OCI-LY7 (cell line): ENCODE data around the gene GALK1. TPM values are rescaled to one million over a fixed set of nuclear protein-coding genes. Genes with fewer than 3 reads are reported as not detected.
A peak's percentile ranks its signal among the peaks of the same experiment; 100 is the strongest.

ENCODE experiments used
- BruUV-seq: library from RNA; stranded (reverse); fragments of 400-500 nt; replicated peaks from 2 replicates; lab custom pipeline; 2021; lab: Mats Ljungman, UMichigan
- CTCF ChIA-PET: fragments of 300-600 bp; sonication (Branson Sonifier 250); formaldehyde crosslinking; loops from one replicate; lab custom pipeline; 2022; ENCODE audit warnings: antibody characterized with exemption; ENCODE audit not compliant: unreplicated experiment; lab: Charles Lee
- POLR2A ChIA-PET: fragments of 300-600 bp; sonication (Branson Sonifier 250); formaldehyde crosslinking; loops from one replicate; lab custom pipeline; 2022; ENCODE audit warnings: antibody characterized with exemption; lab: Charles Lee
- DNase-seq: peaks from one replicate; pipeline ENCODE4 v3.0.0-alpha.2; 2015; ENCODE audit warnings: low spot score
- H2AFZ ChIP-seq: fragments of 200-600 bp; sonication (generic), shearing (Covaris generic); 2 replicates; pipeline ENCODE4 v1.6.1; 2014; ENCODE audit warnings: mild to moderate bottlenecking, antibody characterized with exemption, low read length, moderate library complexity
- H3K27ac ChIP-seq: fragments of 200-600 bp; sonication (generic); 2 replicates; pipeline ENCODE4 v1.5.1; 2014; ENCODE audit warnings: mixed run types, low read depth, mild to moderate bottlenecking, moderate library complexity, low read length, inconsistent platforms; ENCODE audit not compliant: poor library complexity, severe bottlenecking
- H3K36me3 ChIP-seq: fragments of 200-600 bp; sonication (generic); 2 replicates; pipeline ENCODE4 v1.6.1; 2014; ENCODE audit warnings: mild to moderate bottlenecking, antibody characterized with exemption, low read length, moderate library complexity, mixed read lengths; ENCODE audit not compliant: insufficient read depth
- H3K4me1 ChIP-seq: fragments of 200-600 bp; sonication (generic); 2 replicates; pipeline ENCODE4 v1.5.1; 2014; ENCODE audit warnings: mild to moderate bottlenecking, low read length; ENCODE audit not compliant: insufficient read depth, poor library complexity, severe bottlenecking
- H3K4me2 ChIP-seq: fragments of 200-600 bp; sonication (generic); 2 replicates; pipeline ENCODE4 v1.6.1; 2014; ENCODE audit warnings: mild to moderate bottlenecking, low read length
- H3K4me3 ChIP-seq: fragments of 200-600 bp; sonication (generic); 2 replicates; pipeline ENCODE4 v1.5.1; 2014; ENCODE audit warnings: mild to moderate bottlenecking, low read depth, low read length; ENCODE audit not compliant: poor library complexity, severe bottlenecking
- H3K79me2 ChIP-seq: fragments of 200-600 bp; sonication (generic); 2 replicates; pipeline ENCODE4 v1.6.1; 2016; ENCODE audit warnings: low read depth, mild to moderate bottlenecking, low read length, moderate library complexity, mixed read lengths; ENCODE audit not compliant: insufficient read depth
- H3K9me2 ChIP-seq: fragments of 200-600 bp; sonication (generic); 2 replicates; pipeline ENCODE4 v1.6.1; 2016; ENCODE audit warnings: mild to moderate bottlenecking, low read length, mixed read lengths; ENCODE audit not compliant: insufficient read depth
- H3K9me3 ChIP-seq: fragments of 200-600 bp; sonication (generic); 2 replicates; pipeline ENCODE4 v1.6.1; 2014; ENCODE audit warnings: mild to moderate bottlenecking, mixed run types, low read length, mixed read lengths
- H4K20me1 ChIP-seq: fragments of 200-600 bp; sonication (generic); 2 replicates; pipeline ENCODE4 v1.6.1; 2014; ENCODE audit warnings: mild to moderate bottlenecking, antibody characterized with exemption, low read length, moderate library complexity, mixed read lengths; ENCODE audit not compliant: insufficient read depth
- CTCF ChIP-seq: fragments of 200-600 bp; sonication (generic); conservative IDR thresholded peaks from 2 replicates; pipeline ENCODE4 v1.5.1; 2014; ENCODE audit warnings: mild to moderate bottlenecking, antibody characterized with exemption, low read length, moderate library complexity, mixed read lengths
- EZH2phosphoT487 ChIP-seq: fragments of 200-600 bp; sonication (generic); IDR thresholded peaks from 2 replicates; pipeline ENCODE4 v1.6.1; 2018; ENCODE audit warnings: low read depth, borderline replicate concordance, mild to moderate bottlenecking, mixed run types, antibody characterized with exemption, low read length, moderate library complexity, mixed read lengths
- intact Hi-C: fragments of 100-400 bp; cut with micrococcal nuclease; formaldehyde crosslinking; loops from one replicate; pipeline ENCODE4 v1.10.0; 2022; ENCODE audit not compliant: unreplicated experiment
- total RNA-seq, 2 experiments: library from RNA; depleted of rRNA in 1 of 2; stranded (reverse); fragments of >200 nt in 1 of 2; shearing (Covaris generic) in 1 of 2; gene quantifications; 2 replicates each; pipeline ENCODE4 v1.2.3, GENCODE V29; 2014 to 2022

The GALK1 gene
- total RNA-seq, 2 experiments from 2014 or later, result 74.8 to 99.4 TPM

DNA sequence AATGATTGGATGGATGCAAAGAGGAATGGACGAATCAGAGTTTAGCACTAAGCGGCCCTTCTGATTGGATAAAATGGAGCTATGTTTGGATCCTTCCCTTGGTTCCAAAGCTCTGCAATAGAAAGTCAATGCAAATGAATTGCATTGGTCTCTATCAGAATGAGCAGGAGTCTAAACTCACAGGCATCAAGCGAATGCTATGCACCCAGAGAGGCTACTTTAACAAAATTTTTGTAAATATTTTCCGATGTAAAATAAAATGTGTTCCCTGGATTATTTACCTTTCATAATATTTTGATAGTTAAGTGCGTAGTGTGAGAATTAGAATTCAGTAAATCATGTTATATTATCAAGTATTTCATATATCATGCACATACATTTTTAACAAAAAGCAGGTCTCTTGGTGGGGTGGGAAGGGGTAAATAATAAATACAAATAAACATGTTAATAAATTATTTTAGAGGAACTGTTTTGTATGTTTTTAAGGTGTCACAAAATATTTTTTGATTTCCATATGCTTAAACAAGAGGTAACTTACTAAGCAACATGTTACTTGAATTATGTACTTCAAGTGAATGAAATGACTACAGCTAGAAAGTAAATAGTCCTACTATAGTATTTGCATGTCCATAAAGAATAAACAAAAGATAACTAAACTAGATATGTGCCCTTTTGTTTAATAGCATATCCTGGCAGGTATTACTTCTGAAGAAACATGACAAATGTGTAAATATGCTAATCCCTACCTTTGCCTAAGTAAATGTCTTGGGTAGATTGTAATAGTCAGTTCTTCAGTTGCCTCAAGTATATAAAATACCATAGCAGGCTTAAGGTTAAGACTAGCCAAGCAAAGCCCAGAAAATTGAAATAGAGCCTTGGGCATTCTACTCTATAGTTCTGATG is 15.2 kb upstream of the GALK1 start:
- CTCF ChIA-PET, result interaction anchor here (0.6 to 1.0 kb wide), 4 partner anchors 14 to 50 kb away, joined by 3 to 5 read pairs (median 4); no protein-coding TSS in a partner anchor
- peaks cover 45% of the 10 kb centered on the region for H3K4me1 ChIP-seq
- intact Hi-C loops, result loop anchor here (1.0 to 10.0 kb wide), 5 partner anchors 15 to 505 kb away; partner anchors contain the start of genes ACOX1, GALK1, MIF4GD and TEN1

GRCh38 chr17:75779250-75779986 is 14.4 kb upstream of the GALK1 start:
- peak overlapping the region; percentile 83 for H3K4me3 ChIP-seq
- CTCF ChIA-PET, result interaction anchor here (0.6 to 1.0 kb wide), 4 partner anchors 14 to 51 kb away, joined by 3 to 5 read pairs (median 4); no protein-coding TSS in a partner anchor
- intact Hi-C loops, result loop anchor here (1.0 to 5.0 kb wide), 3 partner anchors 14 to 488 kb away; partner anchors contain the start of genes GALK1, TRIM65 and UBALD2
- POLR2A ChIA-PET, result interaction anchor here (0.6 to 2.1 kb wide), 30 partner anchors 8 to 441 kb away, joined by 3 to 20 read pairs (median 4); partner anchors contain the start of genes GALK1, SMIM5, TMEM94 and WBP2
- H3K4me2 ChIP-seq, result peak overlapping the region; percentile 85
- peak overlapping the region; percentile 84 for H3K27ac ChIP-seq
- BruUV-seq, result no TSS peak
- H4K20me1 ChIP-seq, result peaks cover 24% of the 10 kb centered on the region
- H2AFZ ChIP-seq, result no peak overlapping the region; the same call in 1 of the 2 replicates
- peaks cover 45% of the 10 kb centered on the region for H3K4me1 ChIP-seq
- DNase-seq, result peak; percentile 100
- no peaks in the 10 kb centered on the region for H3K9me3 ChIP-seq
- TF ChIP-seq EZH2phosphoT487, result no peak
- peak; percentile 71 for TF ChIP-seq CTCF
- H3K79me2 ChIP-seq, result peaks cover 33% of the 10 kb centered on the region
- H3K9me2 ChIP-seq, result no peaks in the 10 kb centered on the region
- H3K36me3 ChIP-seq, result peaks cover 46% of the 10 kb centered on the region

More for the DNA sequence above, 15.2 kb upstream of the GALK1 start:
- Histone ChIP-seq H3K27ac (peak overlapping the region; percentile 42), H3K9me2 (no peaks in the 10 kb centered on the region), H3K36me3 (peaks cover 41% of the 10 kb centered on the region), H4K20me1 (peaks cover 24% of the 10 kb centered on the region), H3K79me2 (peaks cover 35% of the 10 kb centered on the region), H3K9me3 (no peaks in the 10 kb centered on the region), H2AFZ (peak overlapping the region; percentile 51; the same call in 1 of the 2 replicates), H3K4me3 (peak overlapping the region; percentile 28), H3K4me2 (peak overlapping the region; percentile 50)
- DNase-seq, result no peak
- POLR2A ChIA-PET, result interaction anchor here (0.5 to 2.1 kb wide), 30 partner anchors 9 to 648 kb away, joined by 3 to 20 read pairs (median 4); partner anchors contain the start of genes GALK1, SMIM5, TMEM94 and WBP2
- TF ChIP-seq EZH2phosphoT487 (no peak), CTCF (no peak)
- no TSS peak for BruUV-seq
